HG02798 (cell line): Measurements from ENCODE around the gene CAPRIN1.
A peak's percentile ranks its signal among the peaks of the same experiment; 100 is the strongest.
"Not testable (repeated sequence)": the region's sequence is repeated elsewhere in the genome, so short reads cannot be mapped to it uniquely, and the experiment has no call there.

Experiments
- ATAC-seq: cut with Tn5 transposase; IDR thresholded peaks from one replicate; pipeline ENCODE4 v1.9.1; 2021; ENCODE audit warnings: mild to moderate bottlenecking; ENCODE audit not compliant: unreplicated experiment, poor library complexity

The CAPRIN1 gene

GRCh38 chr11:34084637-34085036 lies 33.1 kb downstream of the CAPRIN1 start:
- no peak for ATAC-seq

GRCh38 chr11:34086554-34087283 lies 35.2 kb downstream of the CAPRIN1 start:
- ATAC-seq = no peak

- no peak for ATAC-seq
Measured at GRCh38 chr11:34091825-34092224, 40.3 kb downstream of the CAPRIN1 start.

GRCh38 chr11:34094900-34095299 lies 43.4 kb downstream of the CAPRIN1 start:
- not testable (repeated sequence) for ATAC-seq

- no peak for ATAC-seq
Measured at GRCh38 chr11:34098813-34099212, 47.3 kb downstream of the CAPRIN1 start.

- no peak for ATAC-seq
Measured at GRCh38 chr11:34104680-34105078, 53.1 kb downstream of the CAPRIN1 start.

- peak; percentile 95 for ATAC-seq
Measured at GRCh38 chr11:34105079-34105956, 53.8 kb downstream of the CAPRIN1 start, which contains the start of gene NAT10. Gene NAT10, plus strand, starts transcription at chr11:34105629. Its CDS starts 2,597 bp downstream, at chr11:34108226.

- no peak for ATAC-seq
Measured at GRCh38 chr11:34105957-34106504, 54.5 kb downstream of the CAPRIN1 start.

- ATAC-seq = no peak
Measured at GRCh38 chr11:34111722-34112270, 60.3 kb downstream of the CAPRIN1 start.

- ATAC-seq = no peak
Measured at GRCh38 chr11:34114014-34114413, 62.5 kb downstream of the CAPRIN1 start.

GRCh38 chr11:34114471-34114870 lies 62.9 kb downstream of the CAPRIN1 start:
- no peak for ATAC-seq

GRCh38 chr11:34120651-34121050 lies 69.1 kb downstream of the CAPRIN1 start:
- ATAC-seq = no peak

- no peak for ATAC-seq
Measured at GRCh38 chr11:34124885-34125668, 73.5 kb downstream of the CAPRIN1 start.

- ATAC-seq = no peak
Measured at GRCh38 chr11:34126959-34127848, 75.7 kb downstream of the CAPRIN1 start.

GRCh38 chr11:34128824-34129223 lies 77.3 kb downstream of the CAPRIN1 start:
- no peak for ATAC-seq

- no peak for ATAC-seq
Measured at GRCh38 chr11:34132261-34132965, 80.9 kb downstream of the CAPRIN1 start.

GRCh38 chr11:34134765-34135164 lies 83.2 kb downstream of the CAPRIN1 start:
- no peak for ATAC-seq

- ATAC-seq = no peak
Measured at GRCh38 chr11:34135439-34135838, 83.9 kb downstream of the CAPRIN1 start.
